ENCODE data around the gene EXPH5.

- TF ChIP-seq CTCF (IDR thresholded peaks at IDR 0.05; ENCODE audit: low read length) (no peak), EZH2phosphoT487 (IDR thresholded peaks at IDR 0.05; ENCODE audit: low read length) (no peak), EZH2 (optimal IDR thresholded peaks at IDR 0.05; ENCODE audit: low read depth, low read length) (no peak)
These were observed 32.0 kb downstream of the EXPH5 start for GRCh38 chr11:108561535-108561991.
